ENCODE results near the gene SLC43A2. TPM values are rescaled to one million over a fixed set of nuclear protein-coding genes. Genes with fewer than 3 reads are reported as not detected.
A peak's percentile ranks its signal among the peaks of the same experiment; 100 is the strongest.

Gene SLC43A2
- polyA plus RNA-seq, 2 of the 4 experiments (the other 2 are of a cell fraction): 3.5 to 7.0 TPM

GRCh38 chr17:1554751-1555540, 73.7 kb downstream of the SLC43A2 start:
- Histone ChIP-seq H3K4me2 (no peak overlapping the region), H3K4me3 (no peak overlapping the region), H3K9me3 (no peaks in the 10 kb centered on the region), H3K4me1 (no peaks in the 10 kb centered on the region), H3K27ac (0 out of 6 replicates have a peak overlapping the region, but pooled peaks of 1 of the 2 experiments have one; percentile 10)
- no peak for ATAC-seq
- 86% methylated on average over 9 of the region's 9 CpGs for WGBS (ENCODE audit: missing lambda C conversion rate)
- no peak for DNase-seq (ENCODE audit: low read depth in 1 of 2, low spot score in 1 of 2)
- ChIA-PET POLR2A (no interaction called here), CTCF (interaction anchor here (0.5 to 3.5 kb wide), 5 partner anchors 19 to 231 kb away, joined by 3 to 11 read pairs (median 5); partner anchors contain the start of gene RILP)
- TF ChIP-seq HDAC2 (IDR thresholded peaks at IDR 0.05) (no peak), MAFK (IDR thresholded peaks at IDR 0.05; ENCODE audit: partially characterized antibody) (peak; percentile 80), ZNF302 (CRISPR knock-in tag; IDR thresholded peaks at IDR 0.05) (no peak), FOXS1 (CRISPR knock-in tag; IDR thresholded peaks at IDR 0.05) (no peak)
- TF ChIP-seq, protein P1, sequence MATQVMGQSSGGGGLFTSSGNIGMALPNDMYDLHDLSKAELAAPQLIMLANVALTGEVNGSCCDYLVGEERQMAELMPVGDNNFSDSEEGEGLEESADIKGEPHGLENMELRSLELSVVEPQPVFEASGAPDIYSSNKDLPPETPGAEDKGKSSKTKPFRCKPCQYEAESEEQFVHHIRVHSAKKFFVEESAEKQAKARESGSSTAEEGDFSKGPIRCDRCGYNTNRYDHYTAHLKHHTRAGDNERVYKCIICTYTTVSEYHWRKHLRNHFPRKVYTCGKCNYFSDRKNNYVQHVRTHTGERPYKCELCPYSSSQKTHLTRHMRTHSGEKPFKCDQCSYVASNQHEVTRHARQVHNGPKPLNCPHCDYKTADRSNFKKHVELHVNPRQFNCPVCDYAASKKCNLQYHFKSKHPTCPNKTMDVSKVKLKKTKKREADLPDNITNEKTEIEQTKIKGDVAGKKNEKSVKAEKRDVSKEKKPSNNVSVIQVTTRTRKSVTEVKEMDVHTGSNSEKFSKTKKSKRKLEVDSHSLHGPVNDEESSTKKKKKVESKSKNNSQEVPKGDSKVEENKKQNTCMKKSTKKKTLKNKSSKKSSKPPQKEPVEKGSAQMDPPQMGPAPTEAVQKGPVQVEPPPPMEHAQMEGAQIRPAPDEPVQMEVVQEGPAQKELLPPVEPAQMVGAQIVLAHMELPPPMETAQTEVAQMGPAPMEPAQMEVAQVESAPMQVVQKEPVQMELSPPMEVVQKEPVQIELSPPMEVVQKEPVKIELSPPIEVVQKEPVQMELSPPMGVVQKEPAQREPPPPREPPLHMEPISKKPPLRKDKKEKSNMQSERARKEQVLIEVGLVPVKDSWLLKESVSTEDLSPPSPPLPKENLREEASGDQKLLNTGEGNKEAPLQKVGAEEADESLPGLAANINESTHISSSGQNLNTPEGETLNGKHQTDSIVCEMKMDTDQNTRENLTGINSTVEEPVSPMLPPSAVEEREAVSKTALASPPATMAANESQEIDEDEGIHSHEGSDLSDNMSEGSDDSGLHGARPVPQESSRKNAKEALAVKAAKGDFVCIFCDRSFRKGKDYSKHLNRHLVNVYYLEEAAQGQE (IDR thresholded peaks at IDR 0.05): no peak
- FAIRE-seq: no peak

DNA sequence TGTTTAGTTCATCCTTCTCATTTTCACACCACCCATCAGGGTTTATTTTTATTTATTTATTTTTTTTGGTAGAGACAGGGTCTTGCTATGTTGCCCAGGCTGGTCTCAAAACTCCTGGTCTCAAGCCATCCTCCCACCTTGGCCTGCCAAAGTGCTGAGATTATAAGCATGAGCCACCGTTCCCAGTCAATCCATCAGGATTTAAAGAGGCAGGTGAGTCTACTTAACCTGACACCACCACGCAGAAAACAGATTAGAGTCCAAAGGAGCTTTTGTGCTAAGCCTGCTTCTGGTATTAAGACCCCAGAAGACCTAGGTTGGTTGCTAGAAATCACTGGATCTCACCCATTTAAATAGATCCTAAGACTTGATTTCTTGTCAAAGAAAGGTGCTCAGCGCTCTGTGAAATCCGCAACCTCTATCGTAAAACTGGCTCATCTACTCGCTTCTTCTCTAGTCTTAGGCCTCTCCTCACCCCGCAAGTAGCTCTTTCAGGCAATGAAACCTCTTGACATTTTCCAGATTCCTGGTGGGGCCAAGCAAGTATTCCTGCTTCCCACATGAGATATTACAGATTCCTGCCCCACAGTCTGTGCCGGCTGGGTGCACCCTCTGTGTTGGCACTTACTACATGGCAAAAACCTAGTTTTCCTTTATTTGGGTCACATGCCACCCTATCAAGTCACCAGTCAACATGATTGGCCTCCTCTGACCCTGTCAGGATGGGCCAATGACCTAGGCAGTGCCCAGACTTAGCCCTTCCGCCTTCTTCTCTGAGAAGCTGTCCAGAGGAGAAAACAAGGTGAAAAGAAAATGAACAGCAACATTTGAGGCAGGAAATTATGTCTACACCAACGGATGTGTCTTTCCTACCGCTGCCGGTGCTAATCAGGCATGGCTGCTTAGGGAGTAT, 75.0 kb downstream of the SLC43A2 start:
- no peak for DNase-seq (ENCODE audit: low read depth in 1 of 2, low spot score in 1 of 2)
- no peak for FAIRE-seq
- no peak overlapping the region for H3K27ac ChIP-seq
- no peaks in the 10 kb centered on the region for H3K9me3 ChIP-seq
- H3K4me1 ChIP-seq: no peaks in the 10 kb centered on the region
- TF ChIP-seq TFCP2L1 (CRISPR knock-in tag; IDR thresholded peaks at IDR 0.05) (no peak), FOXS1 (CRISPR knock-in tag; IDR thresholded peaks at IDR 0.05) (no peak)
- no peak overlapping the region for H3K4me2 ChIP-seq
- POLR2A ChIA-PET: no interaction called here
- 93% methylated on average over 12 of the region's 12 CpGs for WGBS (ENCODE audit: missing lambda C conversion rate)
- ATAC-seq: no peak
- H3K4me3 ChIP-seq: no peak overlapping the region
- CTCF ChIA-PET: interaction anchor here (0.5 to 3.5 kb wide), 6 partner anchors 20 to 232 kb away, joined by 3 to 11 read pairs (median 4); partner anchors contain the start of gene RILP

GRCh38 chr17:1552932-1553331, 75.7 kb downstream of the SLC43A2 start:
- no peak overlapping the region for H3K4me2 ChIP-seq
- H3K27ac ChIP-seq: no peak overlapping the region
- ChIA-PET POLR2A (no interaction called here), CTCF (interaction anchor here (0.9 to 1.6 kb wide), 2 partner anchors 13 to 21 kb away, joined by 3 to 6 read pairs; no protein-coding TSS in a partner anchor)
- H3K4me1 ChIP-seq: no peaks in the 10 kb centered on the region
- no peak for DNase-seq (ENCODE audit: low read depth in 1 of 2, low spot score in 1 of 2)
- no peaks in the 10 kb centered on the region for H3K9me3 ChIP-seq
- TF ChIP-seq JUNB (IDR thresholded peaks at IDR 0.05) (no peak), HEYL (CRISPR knock-in tag; IDR thresholded peaks at IDR 0.05) (no peak), EHMT2 (IDR thresholded peaks at IDR 0.05; ENCODE audit: low read depth) (no peak), POLR2AphosphoS2 (conservative IDR thresholded peaks at IDR 0.05; ENCODE audit: low read length) (no peak), EHF (CRISPR knock-in tag; IDR thresholded peaks at IDR 0.05) (no peak), FOXS1 (CRISPR knock-in tag; IDR thresholded peaks at IDR 0.05) (no peak), CBX2 (IDR thresholded peaks at IDR 0.05; ENCODE audit: borderline replicate concordance, low read depth) (no peak), HOXA7 (CRISPR knock-in tag; IDR thresholded peaks at IDR 0.05) (no peak), JUN (IDR thresholded peaks at IDR 0.05) (no peak), NR3C1 (IDR thresholded peaks at IDR 0.05) (no peak), RAD21 (conservative IDR thresholded peaks at IDR 0.05 in 1 of 2, IDR thresholded peaks at IDR 0.05 in 1 of 2) (no peak), MAZ (IDR thresholded peaks at IDR 0.05; ENCODE audit: borderline replicate concordance, low read depth, low read length) (no peak), RCOR1 (IDR thresholded peaks at IDR 0.05; ENCODE audit: low read depth, low read length) (no peak), TP53 (CRISPR knock-in tag; IDR thresholded peaks at IDR 0.05) (no peak)
- TF ChIP-seq, protein P2, sequence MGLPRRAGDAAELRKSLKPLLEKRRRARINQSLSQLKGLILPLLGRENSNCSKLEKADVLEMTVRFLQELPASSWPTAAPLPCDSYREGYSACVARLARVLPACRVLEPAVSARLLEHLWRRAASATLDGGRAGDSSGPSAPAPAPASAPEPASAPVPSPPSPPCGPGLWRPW (IDR thresholded peaks at IDR 0.05): no peak
- TF ChIP-seq, protein P3, sequence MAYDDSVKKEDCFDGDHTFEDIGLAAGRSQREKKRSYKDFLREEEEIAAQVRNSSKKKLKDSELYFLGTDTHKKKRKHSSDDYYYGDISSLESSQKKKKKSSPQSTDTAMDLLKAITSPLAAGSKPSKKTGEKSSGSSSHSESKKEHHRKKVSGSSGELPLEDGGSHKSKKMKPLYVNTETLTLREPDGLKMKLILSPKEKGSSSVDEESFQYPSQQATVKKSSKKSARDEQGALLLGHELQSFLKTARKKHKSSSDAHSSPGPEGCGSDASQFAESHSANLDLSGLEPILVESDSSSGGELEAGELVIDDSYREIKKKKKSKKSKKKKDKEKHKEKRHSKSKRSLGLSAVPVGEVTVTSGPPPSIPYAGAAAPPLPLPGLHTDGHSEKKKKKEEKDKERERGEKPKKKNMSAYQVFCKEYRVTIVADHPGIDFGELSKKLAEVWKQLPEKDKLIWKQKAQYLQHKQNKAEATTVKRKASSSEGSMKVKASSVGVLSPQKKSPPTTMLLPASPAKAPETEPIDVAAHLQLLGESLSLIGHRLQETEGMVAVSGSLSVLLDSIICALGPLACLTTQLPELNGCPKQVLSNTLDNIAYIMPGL (CRISPR knock-in tag; IDR thresholded peaks at IDR 0.05; ENCODE audit: borderline replicate concordance): no peak
- TF ChIP-seq, protein P4, sequence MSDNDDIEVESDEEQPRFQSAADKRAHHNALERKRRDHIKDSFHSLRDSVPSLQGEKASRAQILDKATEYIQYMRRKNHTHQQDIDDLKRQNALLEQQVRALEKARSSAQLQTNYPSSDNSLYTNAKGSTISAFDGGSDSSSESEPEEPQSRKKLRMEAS (IDR thresholded peaks at IDR 0.05): no peak
- no peak overlapping the region for H3K4me3 ChIP-seq
- 95% methylated on average over 11 of the region's 11 CpGs for WGBS (ENCODE audit: missing lambda C conversion rate)
- ATAC-seq: no peak
- no peak for FAIRE-seq
